Mucosa of descending colon (tissue), 3 donors: ENCODE data around the gene RASGRP3. TPM values are rescaled to one million over a fixed set of nuclear protein-coding genes. Genes with fewer than 3 reads are reported as not detected.

Experiments used
- ATAC-seq: fragments of 200-7000 bp; cut with Tn5 transposase; one replicate; pipeline ENCODE4 v1.9.1; 2020; ENCODE audit warnings: mild to moderate bottlenecking, moderate library complexity
- DNase-seq, 3 donors: peaks; one replicate each; pipeline ENCODE4 v3.0.0-alpha.2; 2020
- H3K36me3 ChIP-seq: fragments of 200-600 bp; one replicate; pipeline ENCODE4 v1.8.0; 2021; ENCODE audit warnings: low read depth, mild to moderate bottlenecking
- H3K4me1 ChIP-seq: fragments of 200-600 bp; one replicate; pipeline ENCODE4 v1.8.0; 2021; ENCODE audit warnings: low read depth, mild to moderate bottlenecking
- H3K4me3 ChIP-seq: fragments of 200-600 bp; one replicate; pipeline ENCODE4 v1.8.0; 2021; ENCODE audit warnings: mild to moderate bottlenecking
- H3K9me3 ChIP-seq: fragments of 200-600 bp; one replicate; pipeline ENCODE4 v1.8.0; 2021; ENCODE audit warnings: mild to moderate bottlenecking
- CTCF ChIP-seq: fragments of 200-600 bp; IDR thresholded peaks from one replicate; pipeline ENCODE4 v1.8.0; 2022; ENCODE audit warnings: antibody characterized with exemption, mild to moderate bottlenecking
- intact Hi-C, 2 donors: fragments of 100-400 bp; cut with DNase I in 1 of 2; cut with micrococcal nuclease in 1 of 2; formaldehyde crosslinking; loops; one replicate each; pipeline versions ENCODE4 v1.11.0 to v1.11.1; 2022; cut with DNase I, micrococcal nuclease
- total RNA-seq, 3 donors: library from RNA; stranded (reverse); fragmentation: NEBNext Ultra II Directional in 2 of 3; extraction: Animal tissue kit (Norgen Biotek cat#: 25700) in 2 of 3; gene quantifications; one replicate each; pipeline versions ENCODE4 v1.2.1 to v1.2.4, GENCODE V29; 2021 to 2023
- donor health status: DM: no; HTN: no; CAD: no; lungs with moderate emphysema.
- donor health status: DM: no; HTN: no; CAD: no.
- donor health status: DM: no; HTN: yes; CAD: no.

RASGRP3 gene
- total RNA-seq, 3 donors from 2014 or later = 3.8 to 6.1 (median 5.4) TPM

DNA sequence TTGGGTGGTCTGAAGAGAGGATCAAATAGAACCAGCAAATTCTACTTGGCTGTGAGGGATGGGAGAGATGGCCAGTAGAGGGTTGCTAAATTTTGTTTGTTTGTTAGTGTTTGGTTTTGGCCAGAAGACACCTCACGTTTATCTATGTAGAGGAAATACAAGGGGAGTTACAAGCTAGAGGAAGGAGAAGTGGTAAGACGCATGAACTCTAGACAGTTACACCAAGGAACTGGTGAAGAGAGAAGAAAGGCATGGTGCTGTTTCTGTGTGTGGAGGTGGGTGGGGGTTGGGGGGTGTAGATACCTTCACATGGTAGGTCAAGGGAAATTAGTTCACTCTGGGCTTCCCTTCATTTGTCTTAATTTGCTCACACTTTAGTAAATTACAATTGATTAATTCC, 25.6 kb downstream of the RASGRP3 start:
- no peaks in the 10 kb centered on the region for H3K9me3 ChIP-seq
- intact Hi-C loops = no loop called here
- no peak for TF ChIP-seq CTCF
- ATAC-seq (peak; percentile 31), DNase-seq (no peak)
- H3K4me3 ChIP-seq = no peak overlapping the region
- no peaks in the 10 kb centered on the region for H3K4me1 ChIP-seq
- H3K36me3 ChIP-seq = no peaks in the 10 kb centered on the region

DNA sequence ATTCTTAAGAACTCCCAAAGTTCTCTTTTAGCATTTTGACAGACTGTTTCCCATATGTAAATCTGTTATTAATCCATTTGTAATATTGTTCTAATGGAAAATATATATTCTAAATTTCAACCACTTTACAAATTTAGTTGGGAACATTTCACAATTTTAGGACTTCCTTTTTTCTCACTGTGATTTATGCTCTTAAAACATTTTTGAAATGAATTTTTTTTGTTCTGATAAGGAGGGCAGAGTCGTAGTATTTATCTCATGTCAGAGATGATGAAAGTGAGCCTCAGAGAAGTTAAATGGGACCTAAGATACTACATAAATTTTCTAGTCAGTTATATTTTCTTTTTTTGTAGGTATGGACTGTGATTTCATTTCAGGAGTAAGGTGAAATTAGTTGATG, 26.6 kb downstream of the RASGRP3 start:
- DNase-seq (no peak), ATAC-seq (no peak)
- Histone ChIP-seq H3K9me3 (no peaks in the 10 kb centered on the region), H3K4me3 (no peak overlapping the region), H3K4me1 (no peaks in the 10 kb centered on the region), H3K36me3 (no peaks in the 10 kb centered on the region)
- TF ChIP-seq CTCF = no peak
- intact Hi-C loops = no loop called here

DNA sequence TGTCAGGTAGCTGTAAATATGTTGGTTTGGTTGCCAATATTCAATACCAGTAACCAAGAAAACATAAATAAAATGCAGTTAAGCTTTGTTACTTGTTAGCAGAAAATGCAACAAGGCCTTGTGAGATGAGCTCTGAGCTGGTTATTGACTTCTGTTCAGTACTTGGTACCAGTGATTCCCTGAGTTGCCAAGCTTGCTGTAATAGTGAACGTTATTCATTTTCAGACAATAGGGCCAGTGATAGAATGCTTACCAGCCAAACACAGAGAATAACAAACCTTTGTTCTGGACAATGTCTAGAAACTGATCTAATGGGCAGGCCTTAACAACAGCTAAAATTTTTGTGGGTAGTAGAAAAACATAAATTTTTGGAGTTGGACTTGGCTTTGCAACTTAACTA, 29.5 kb downstream of the RASGRP3 start:
- ATAC-seq (no peak), DNase-seq (no peak)
- Histone ChIP-seq H3K9me3 (no peaks in the 10 kb centered on the region), H3K4me3 (no peak overlapping the region), H3K4me1 (no peaks in the 10 kb centered on the region), H3K36me3 (no peaks in the 10 kb centered on the region)
- intact Hi-C loops = no loop called here
- TF ChIP-seq CTCF = no peak

GRCh38 chr2:33509908-33510585, 33.6 kb downstream of the RASGRP3 start:
- no peak for DNase-seq
- no peaks in the 10 kb centered on the region for H3K4me1 ChIP-seq
- no peaks in the 10 kb centered on the region for H3K9me3 ChIP-seq
- no peak overlapping the region for H3K4me3 ChIP-seq
- no peaks in the 10 kb centered on the region for H3K36me3 ChIP-seq
- intact Hi-C loops = no loop called here
- TF ChIP-seq CTCF = no peak
- no peak for ATAC-seq

DNA sequence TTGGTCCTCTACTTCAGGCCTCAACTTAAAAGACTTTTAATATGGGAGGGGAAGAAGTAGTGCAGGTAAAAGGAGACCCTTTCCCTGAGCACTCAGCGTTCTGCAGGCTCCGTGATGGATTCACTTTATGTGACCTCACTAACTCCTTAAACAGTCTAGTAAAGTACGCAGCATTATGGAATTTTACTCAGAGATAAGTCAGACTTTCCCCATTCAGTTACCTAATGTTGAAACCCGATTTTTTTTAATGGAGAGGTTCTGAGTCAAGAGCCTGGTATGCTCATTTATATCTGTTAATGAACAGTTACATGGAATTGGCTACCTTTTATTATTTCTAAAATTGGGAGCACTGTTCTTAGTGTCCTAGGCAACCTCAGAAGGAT, 34.1 kb downstream of the RASGRP3 start:
- no peak for TF ChIP-seq CTCF
- Histone ChIP-seq H3K4me3 (no peak overlapping the region), H3K4me1 (no peaks in the 10 kb centered on the region), H3K36me3 (no peaks in the 10 kb centered on the region), H3K9me3 (no peaks in the 10 kb centered on the region)
- ATAC-seq (no peak), DNase-seq (no peak)
- intact Hi-C loops = no loop called here

DNA sequence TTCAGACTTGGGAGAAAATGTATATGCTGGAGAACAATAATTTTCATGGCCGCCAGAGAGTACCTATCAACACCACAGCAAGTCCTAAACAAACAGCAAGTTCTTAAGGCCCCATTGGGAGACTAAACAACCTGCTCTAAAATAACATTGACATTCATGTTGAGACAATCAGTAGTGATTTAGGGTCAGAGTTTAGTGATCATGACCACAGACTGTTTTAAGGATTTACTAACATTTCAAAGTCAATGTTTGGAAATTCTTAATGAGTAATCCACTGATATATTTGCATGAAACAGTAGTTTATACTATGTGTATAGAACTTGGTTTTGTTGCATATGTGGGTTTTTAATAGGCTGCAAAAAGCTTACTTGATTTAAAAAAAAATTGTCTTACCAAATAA, 34.7 kb downstream of the RASGRP3 start:
- ATAC-seq (no peak), DNase-seq (no peak)
- Histone ChIP-seq H3K36me3 (no peaks in the 10 kb centered on the region), H3K4me3 (no peak overlapping the region), H3K4me1 (no peaks in the 10 kb centered on the region), H3K9me3 (no peaks in the 10 kb centered on the region)
- intact Hi-C loops = no loop called here
- TF ChIP-seq CTCF = no peak
